Esophagus squamous epithelium (tissue), 4 donors: ENCODE results near the gene TSC22D1.

ENCODE experiments used
- POLR2A ChIP-seq, 4 donors: fragments of 450-650 bp; IDR thresholded peaks; one replicate each; pipeline ENCODE4 v1.6.1; 2017; ENCODE audit warnings: antibody characterized with exemption in 4 of 4, mild to moderate bottlenecking in 4 of 4, moderate library complexity in 3 of 4
- TF ChIP-seq, protein P1 (sequence below), 6 experiments: fragments of 450-650 bp in 4 of 6; fragments of 200-600 bp in 2 of 6; sonication (generic) in 2 of 6; IDR thresholded peaks; one replicate each; pipeline ENCODE4 v1.5.1; 2016 to 2019; ENCODE audit warnings: antibody characterized with exemption in 6 of 6, mild to moderate bottlenecking in 4 of 6, moderate library complexity in 4 of 6

GRCh38 chr13:44432650-44433049, 143.5 kb downstream of the TSC22D1 start:
- TF ChIP-seq, protein P1, sequence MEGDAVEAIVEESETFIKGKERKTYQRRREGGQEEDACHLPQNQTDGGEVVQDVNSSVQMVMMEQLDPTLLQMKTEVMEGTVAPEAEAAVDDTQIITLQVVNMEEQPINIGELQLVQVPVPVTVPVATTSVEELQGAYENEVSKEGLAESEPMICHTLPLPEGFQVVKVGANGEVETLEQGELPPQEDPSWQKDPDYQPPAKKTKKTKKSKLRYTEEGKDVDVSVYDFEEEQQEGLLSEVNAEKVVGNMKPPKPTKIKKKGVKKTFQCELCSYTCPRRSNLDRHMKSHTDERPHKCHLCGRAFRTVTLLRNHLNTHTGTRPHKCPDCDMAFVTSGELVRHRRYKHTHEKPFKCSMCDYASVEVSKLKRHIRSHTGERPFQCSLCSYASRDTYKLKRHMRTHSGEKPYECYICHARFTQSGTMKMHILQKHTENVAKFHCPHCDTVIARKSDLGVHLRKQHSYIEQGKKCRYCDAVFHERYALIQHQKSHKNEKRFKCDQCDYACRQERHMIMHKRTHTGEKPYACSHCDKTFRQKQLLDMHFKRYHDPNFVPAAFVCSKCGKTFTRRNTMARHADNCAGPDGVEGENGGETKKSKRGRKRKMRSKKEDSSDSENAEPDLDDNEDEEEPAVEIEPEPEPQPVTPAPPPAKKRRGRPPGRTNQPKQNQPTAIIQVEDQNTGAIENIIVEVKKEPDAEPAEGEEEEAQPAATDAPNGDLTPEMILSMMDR (IDR thresholded peaks at IDR 0.05): no peak
- no peak for TF ChIP-seq POLR2A (IDR thresholded peaks at IDR 0.05)
